ENCODE results near the gene PGLYRP4.

Gene PGLYRP4

GRCh38 chr1:153392258-153392657, 43.6 kb upstream of the PGLYRP4 start:
- Histone ChIP-seq H3K27ac (ENCODE audit: extremely low read depth, low read depth, low read length) (no peak overlapping the region), H3K4me3 (ENCODE audit: low read depth, low read length) (no peak overlapping the region), H3K36me3 (ENCODE audit: control insufficient read depth in 2 of 2, insufficient read depth in 1 of 2, low read length in 2 of 2) (no peaks in the 10 kb centered on the region), H3K9me3 (ENCODE audit: control insufficient read depth, insufficient read depth, low read depth, low read length) (no peaks in the 10 kb centered on the region), H3K4me1 (ENCODE audit: control insufficient read depth, insufficient read depth, low read length) (no peaks in the 10 kb centered on the region)
- ChIA-PET CTCF (interaction anchor here (0.6 to 1.0 kb wide), 2 partner anchors 44 to 47 kb away, joined by 3 read pairs; no protein-coding TSS in a partner anchor), POLR2A (no interaction called here)
- TF ChIP-seq MYNN (tag by site-specific recombination; IDR thresholded peaks at IDR 0.05; ENCODE audit: borderline replicate concordance) (no peak), ZSCAN18 (tag by site-specific recombination; IDR thresholded peaks at IDR 0.05) (no peak), ATF2 (tag by site-specific recombination; IDR thresholded peaks at IDR 0.05; ENCODE audit: low read depth) (no peak)

GRCh38 chr1:153390938-153391710, 42.5 kb upstream of the PGLYRP4 start, which contains the start of gene S100A8:
Gene S100A8 (minus strand): TSS chr1:153391073. CDS start chr1:153390535, 538 bp downstream.
- Histone ChIP-seq H3K4me1 (ENCODE audit: control insufficient read depth, insufficient read depth, low read length) (no peaks in the 10 kb centered on the region), H3K9me3 (ENCODE audit: control insufficient read depth, insufficient read depth, low read depth, low read length) (no peaks in the 10 kb centered on the region), H3K36me3 (ENCODE audit: control insufficient read depth in 2 of 2, insufficient read depth in 1 of 2, low read length in 2 of 2) (no peaks in the 10 kb centered on the region), H3K4me3 (ENCODE audit: low read depth, low read length) (no peak within 1 kb of the TSS), H3K27ac (ENCODE audit: extremely low read depth, low read depth, low read length) (no peak within 1 kb of the TSS)
- ChIA-PET POLR2A (interaction anchor here (0.6 kb wide), 1 partner anchor 259 kb away, joined by 4 read pairs; no protein-coding TSS in a partner anchor), CTCF (interaction anchor here (0.6 kb wide), 1 partner anchor 114 kb away, joined by 3 read pairs; no protein-coding TSS in a partner anchor)
- TF ChIP-seq ZNF214 (tag by site-specific recombination; IDR thresholded peaks at IDR 0.05; ENCODE audit: borderline replicate concordance) (no peak), ZNF610 (tag by site-specific recombination; IDR thresholded peaks at IDR 0.05; ENCODE audit: borderline replicate concordance) (no peak), ZNF600 (tag by site-specific recombination; IDR thresholded peaks at IDR 0.05) (no peak), ZBTB49 (tag by site-specific recombination; IDR thresholded peaks at IDR 0.05; ENCODE audit: low read depth) (no peak), ZNF654 (tag by site-specific recombination; IDR thresholded peaks at IDR 0.05; ENCODE audit: low read depth) (no peak), ZSCAN30 (tag by site-specific recombination; IDR thresholded peaks at IDR 0.05) (no peak), FEZF1 (tag by site-specific recombination; IDR thresholded peaks at IDR 0.05) (no peak), ZNF37A (tag by site-specific recombination; IDR thresholded peaks at IDR 0.05) (no peak), ZNF248 (tag by site-specific recombination; IDR thresholded peaks at IDR 0.05) (no peak), ZBTB26 (tag by site-specific recombination; optimal IDR thresholded peaks at IDR 0.05) (no peak), ZNF132 (tag by site-specific recombination; IDR thresholded peaks at IDR 0.05; ENCODE audit: borderline replicate concordance) (no peak)

All from HEK293 (cell line).